ENCODE data around the gene RASA2. TPM values are rescaled to one million over a fixed set of nuclear protein-coding genes. Genes with fewer than 3 reads are reported as not detected.

RASA2 gene
- total and polyA plus RNA-seq, 4 donors: 1.6 to 5.4 (median 4.6) TPM

- DNase-seq (ENCODE audit: low spot score): no peak
- no peak for TF ChIP-seq RXRA (IDR thresholded peaks at IDR 0.05)
- TF ChIP-seq YY1 (IDR thresholded peaks at IDR 0.05): no peak
- TF ChIP-seq ATF3 (IDR thresholded peaks at IDR 0.05): no peak
- no peak for TF ChIP-seq REST (IDR thresholded peaks at IDR 0.05)
- no peak for TF ChIP-seq MAX (IDR thresholded peaks at IDR 0.05)
- TF ChIP-seq FOXA2 (IDR thresholded peaks at IDR 0.05): no peak
- no peak for TF ChIP-seq NR2F2 (IDR thresholded peaks at IDR 0.05)
- no peak for TF ChIP-seq SP1 (IDR thresholded peaks at IDR 0.05)
- no peak for TF ChIP-seq JUND (IDR thresholded peaks at IDR 0.05)
- TF ChIP-seq FOXA1 (IDR thresholded peaks at IDR 0.05): no peak
- no peak for TF ChIP-seq CTCF (IDR thresholded peaks at IDR 0.05; ENCODE audit: low read depth, low read length, missing input control)
- TF ChIP-seq EGR1 (IDR thresholded peaks at IDR 0.05; ENCODE audit: low read depth in 2 of 2): no peak
- TF ChIP-seq GABPA (IDR thresholded peaks at IDR 0.05 in 1 of 2, conservative IDR thresholded peaks at IDR 0.05 in 1 of 2): no peak
- TF ChIP-seq ZBTB33 (IDR thresholded peaks at IDR 0.05): no peak
- no peak for TF ChIP-seq HNF4A (conservative IDR thresholded peaks at IDR 0.05)
- TF ChIP-seq HNF4G (IDR thresholded peaks at IDR 0.05): no peak
- no peak for TF ChIP-seq RAD21 (IDR thresholded peaks at IDR 0.05)
- Histone ChIP-seq H3K9me3 (ENCODE audit: control insufficient read depth in 4 of 4, low read length in 3 of 4) (no peaks in the 10 kb centered on the region), H3K4me3 (ENCODE audit: low read depth in 1 of 3, low read length in 3 of 3) (no peak overlapping the region), H3K4me1 (ENCODE audit: control insufficient read depth in 4 of 4, insufficient read depth in 4 of 4, low read length in 3 of 4) (no peaks in the 10 kb centered on the region), H3K27me3 (ENCODE audit: control insufficient read depth in 4 of 4, insufficient read depth in 4 of 4, low read length in 3 of 4) (no peaks in the 10 kb centered on the region), H3K27ac (ENCODE audit: low read depth in 1 of 2, low read length in 2 of 2) (no peak overlapping the region), H3K9ac (ENCODE audit: low read depth in 1 of 2, low read length in 2 of 2) (no peak overlapping the region), H3K36me3 (ENCODE audit: control insufficient read depth in 4 of 4, insufficient read depth in 3 of 4, low read depth in 1 of 4, low read length in 3 of 4) (peaks cover 0 to 7% (median 7%) of the 10 kb centered on the region in 4 donors)
- WGBS: 85% methylated on average over 2 of the region's 2 CpGs
Measured at GRCh38 chr3:141605883-141606282, 119.1 kb downstream of the RASA2 start.

GRCh38 chr3:141608438-141608837 is 121.6 kb downstream of the RASA2 start:
- TF ChIP-seq NR2F2 (IDR thresholded peaks at IDR 0.05) (no peak), HNF4A (conservative IDR thresholded peaks at IDR 0.05) (no peak), HNF4G (IDR thresholded peaks at IDR 0.05) (no peak), RXRA (IDR thresholded peaks at IDR 0.05) (no peak), EGR1 (IDR thresholded peaks at IDR 0.05; ENCODE audit: low read depth in 2 of 2) (no peak), SP1 (IDR thresholded peaks at IDR 0.05) (no peak), ZBTB33 (IDR thresholded peaks at IDR 0.05) (no peak), GABPA (IDR thresholded peaks at IDR 0.05 in 1 of 2, conservative IDR thresholded peaks at IDR 0.05 in 1 of 2) (no peak), CTCF (IDR thresholded peaks at IDR 0.05; ENCODE audit: low read depth, low read length, missing input control) (no peak), FOXA2 (IDR thresholded peaks at IDR 0.05) (no peak), TAF1 (conservative IDR thresholded peaks at IDR 0.05) (no peak)
- Histone ChIP-seq H3K4me3 (ENCODE audit: low read depth in 1 of 3, low read length in 3 of 3) (no peak overlapping the region), H3K36me3 (ENCODE audit: control insufficient read depth in 4 of 4, insufficient read depth in 3 of 4, low read depth in 1 of 4, low read length in 3 of 4) (peaks cover 0 to 18% (median 12%) of the 10 kb centered on the region in 4 donors), H3K9ac (ENCODE audit: low read depth in 1 of 2, low read length in 2 of 2) (no peak overlapping the region), H3K9me3 (ENCODE audit: control insufficient read depth in 4 of 4, low read length in 3 of 4) (no peaks in the 10 kb centered on the region), H3K27me3 (ENCODE audit: control insufficient read depth in 4 of 4, insufficient read depth in 4 of 4, low read length in 3 of 4) (no peaks in the 10 kb centered on the region), H3K27ac (ENCODE audit: low read depth in 1 of 2, low read length in 2 of 2) (no peak overlapping the region), H3K4me1 (ENCODE audit: control insufficient read depth in 4 of 4, insufficient read depth in 4 of 4, low read length in 3 of 4) (no peaks in the 10 kb centered on the region)
- WGBS: 80% methylated on average over 6 of the region's 6 CpGs
- DNase-seq (ENCODE audit: low spot score): no peak
